ENCODE results near the gene PTPN13.
A peak's percentile ranks its signal among the peaks of the same experiment; 100 is the strongest.

Gene PTPN13

GRCh38 chr4:86815653-86816052, 221.5 kb downstream of the PTPN13 start:
- no peak for DNase-seq (ENCODE audit: low read depth)
- H3K4me3 ChIP-seq (ENCODE audit: low read length) = no peak overlapping the region
- no peak for TF ChIP-seq CTCF (IDR thresholded peaks at IDR 0.05; ENCODE audit: insufficient read depth, low read depth, low read length, missing control alignments)

- DNase-seq (ENCODE audit: low read depth) = no peak
- no peak for TF ChIP-seq CTCF (IDR thresholded peaks at IDR 0.05; ENCODE audit: insufficient read depth, low read depth, low read length, missing control alignments)
- no peak overlapping the region for H3K4me3 ChIP-seq (ENCODE audit: low read length)
Measured at GRCh38 chr4:86816501-86817273, 222.6 kb downstream of the PTPN13 start.

GRCh38 chr4:86818211-86818610, 224.1 kb downstream of the PTPN13 start:
- TF ChIP-seq CTCF (IDR thresholded peaks at IDR 0.05; ENCODE audit: insufficient read depth, low read depth, low read length, missing control alignments) = no peak
- H3K4me3 ChIP-seq (ENCODE audit: low read length) = no peak overlapping the region
- no peak for DNase-seq (ENCODE audit: low read depth)

GRCh38 chr4:86818841-86819240, 224.7 kb downstream of the PTPN13 start:
- DNase-seq (ENCODE audit: low read depth) = no peak
- H3K4me3 ChIP-seq (ENCODE audit: low read length) = no peak overlapping the region
- TF ChIP-seq CTCF (IDR thresholded peaks at IDR 0.05; ENCODE audit: insufficient read depth, low read depth, low read length, missing control alignments) = no peak

GRCh38 chr4:86819561-86819960, 225.4 kb downstream of the PTPN13 start:
- TF ChIP-seq CTCF (IDR thresholded peaks at IDR 0.05; ENCODE audit: insufficient read depth, low read depth, low read length, missing control alignments) = no peak
- no peak for DNase-seq (ENCODE audit: low read depth)
- H3K4me3 ChIP-seq (ENCODE audit: low read length) = no peak overlapping the region

- TF ChIP-seq CTCF (IDR thresholded peaks at IDR 0.05; ENCODE audit: insufficient read depth, low read depth, low read length, missing control alignments) = no peak
- H3K4me3 ChIP-seq (ENCODE audit: low read length) = no peak overlapping the region
- no peak for DNase-seq (ENCODE audit: low read depth)
Measured at GRCh38 chr4:86821151-86821550, 227.0 kb downstream of the PTPN13 start.

- DNase-seq (ENCODE audit: low read depth) = peak; percentile 77
- TF ChIP-seq CTCF (IDR thresholded peaks at IDR 0.05; ENCODE audit: insufficient read depth, low read depth, low read length, missing control alignments) = no peak
- H3K4me3 ChIP-seq (ENCODE audit: low read length) = no peak overlapping the region
Measured at GRCh38 chr4:86822136-86822535, 228.0 kb downstream of the PTPN13 start.
